ENCODE data around the gene TNFRSF18. TPM values are rescaled to one million over a fixed set of nuclear protein-coding genes. Genes with fewer than 3 reads are reported as not detected.
A peak's percentile ranks its signal among the peaks of the same experiment; 100 is the strongest.

Gene TNFRSF18
- total RNA-seq, 1 donor from 2014 or later, result 3.0 TPM

GRCh38 chr1:1161683-1162079, 44.7 kb downstream of the TNFRSF18 start:
- H3K4me3 Mint-ChIP-seq (ENCODE audit: unreplicated experiment), result no peak overlapping the region
- peaks cover 4% of the 10 kb centered on the region for H3K4me1 Mint-ChIP-seq (ENCODE audit: low read depth, unreplicated experiment)
- no peak for TF ChIP-seq CTCF (IDR thresholded peaks at IDR 0.05; ENCODE audit: partially characterized antibody, unreplicated experiment)
- peak; percentile 78 for DNase-seq
- H3K27ac Mint-ChIP-seq (ENCODE audit: unreplicated experiment), result no peak overlapping the region
- peaks cover 53% of the 10 kb centered on the region for H3K27me3 Mint-ChIP-seq (ENCODE audit: unreplicated experiment)
- H3K9me3 Mint-ChIP-seq (ENCODE audit: unreplicated experiment), result peaks cover 52% of the 10 kb centered on the region
- no peaks in the 10 kb centered on the region for H3K36me3 Mint-ChIP-seq (ENCODE audit: unreplicated experiment)

- Mint-ChIP-seq H3K27ac (ENCODE audit: unreplicated experiment) (no peak overlapping the region), H3K27me3 (ENCODE audit: unreplicated experiment) (peaks cover 58% of the 10 kb centered on the region), H3K9me3 (ENCODE audit: unreplicated experiment) (peaks cover 56% of the 10 kb centered on the region), H3K4me3 (ENCODE audit: unreplicated experiment) (no peak overlapping the region), H3K4me1 (ENCODE audit: low read depth, unreplicated experiment) (peaks cover 4% of the 10 kb centered on the region), H3K36me3 (ENCODE audit: unreplicated experiment) (no peaks in the 10 kb centered on the region)
- TF ChIP-seq CTCF (IDR thresholded peaks at IDR 0.05; ENCODE audit: partially characterized antibody, unreplicated experiment), result no peak
- DNase-seq, result no peak
Measured at GRCh38 chr1:1161078-1161682, 45.2 kb downstream of the TNFRSF18 start.

- no peak for DNase-seq
- no peak for TF ChIP-seq CTCF (IDR thresholded peaks at IDR 0.05; ENCODE audit: partially characterized antibody, unreplicated experiment)
- H3K4me3 Mint-ChIP-seq (ENCODE audit: unreplicated experiment), result no peak overlapping the region
- H3K27me3 Mint-ChIP-seq (ENCODE audit: unreplicated experiment), result peaks cover 60% of the 10 kb centered on the region
- H3K36me3 Mint-ChIP-seq (ENCODE audit: unreplicated experiment), result peaks cover 1% of the 10 kb centered on the region
- peaks cover 4% of the 10 kb centered on the region for H3K4me1 Mint-ChIP-seq (ENCODE audit: low read depth, unreplicated experiment)
- peaks cover 58% of the 10 kb centered on the region for H3K9me3 Mint-ChIP-seq (ENCODE audit: unreplicated experiment)
- H3K27ac Mint-ChIP-seq (ENCODE audit: unreplicated experiment), result no peak overlapping the region
Measured at GRCh38 chr1:1160281-1160930, 46.0 kb downstream of the TNFRSF18 start.

GRCh38 chr1:1157914-1158710, 48.3 kb downstream of the TNFRSF18 start:
- Mint-ChIP-seq H3K36me3 (ENCODE audit: unreplicated experiment) (peaks cover 13% of the 10 kb centered on the region), H3K4me1 (ENCODE audit: low read depth, unreplicated experiment) (no peaks in the 10 kb centered on the region), H3K27me3 (ENCODE audit: unreplicated experiment) (peaks cover 62% of the 10 kb centered on the region), H3K27ac (ENCODE audit: unreplicated experiment) (no peak overlapping the region), H3K4me3 (ENCODE audit: unreplicated experiment) (no peak overlapping the region), H3K9me3 (ENCODE audit: unreplicated experiment) (peaks cover 70% of the 10 kb centered on the region)
- no peak for TF ChIP-seq CTCF (IDR thresholded peaks at IDR 0.05; ENCODE audit: partially characterized antibody, unreplicated experiment)
- peak; percentile 64 for DNase-seq

All from glutamatergic neuron (in vitro differentiated cells).